ENCODE results near the gene CREBRF.

GRCh38 chr5:173138707-173139106 lies 82.6 kb downstream of the CREBRF start:
- TF ChIP-seq CTCF (IDR thresholded peaks at IDR 0.05) (no peak), EZH2 (IDR thresholded peaks at IDR 0.05; ENCODE audit: borderline replicate concordance, insufficient read depth, low read depth, low read length, poor library complexity, severe bottlenecking) (no peak)

Measured in B cell (primary cell).